EH (cell line): ENCODE measurements around the gene MBD2.

Experiments
- DNase-seq: peaks from one replicate; pipeline ENCODE4 v3.0.0-alpha.2; 2015; ENCODE audit warnings: low read depth

Gene MBD2

DNA sequence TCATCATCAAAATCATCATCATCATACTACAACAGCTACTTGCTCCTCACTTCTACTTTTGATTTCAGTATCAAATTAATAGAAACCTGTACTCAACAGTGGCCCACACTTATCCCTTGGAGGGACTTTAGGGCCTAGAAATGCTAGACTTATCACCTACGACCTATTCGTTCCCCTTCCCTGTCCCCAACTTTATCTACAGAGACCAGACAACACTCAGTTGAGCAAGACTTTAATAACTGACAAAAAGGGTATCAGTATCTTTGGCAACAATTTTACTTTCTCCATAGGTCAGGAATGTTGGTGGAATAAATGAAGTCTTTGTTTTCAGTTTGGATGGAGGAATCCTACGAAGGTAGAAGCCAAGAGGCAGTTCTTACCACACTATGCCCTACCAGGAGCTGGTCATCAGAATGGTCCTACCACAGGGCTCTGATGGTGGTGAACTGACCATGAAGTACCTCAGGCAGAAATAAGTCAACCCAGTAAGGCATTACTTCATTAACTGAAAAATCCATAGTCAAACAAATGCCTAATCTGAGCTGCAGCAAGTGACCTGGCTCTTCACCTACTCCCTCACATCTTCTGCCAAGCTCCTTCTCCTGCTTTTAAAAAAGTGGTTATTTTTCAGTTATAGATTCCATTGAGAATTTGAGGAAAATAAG lies 26.6 kb downstream of the MBD2 start:
- DNase-seq: no peak

DNA sequence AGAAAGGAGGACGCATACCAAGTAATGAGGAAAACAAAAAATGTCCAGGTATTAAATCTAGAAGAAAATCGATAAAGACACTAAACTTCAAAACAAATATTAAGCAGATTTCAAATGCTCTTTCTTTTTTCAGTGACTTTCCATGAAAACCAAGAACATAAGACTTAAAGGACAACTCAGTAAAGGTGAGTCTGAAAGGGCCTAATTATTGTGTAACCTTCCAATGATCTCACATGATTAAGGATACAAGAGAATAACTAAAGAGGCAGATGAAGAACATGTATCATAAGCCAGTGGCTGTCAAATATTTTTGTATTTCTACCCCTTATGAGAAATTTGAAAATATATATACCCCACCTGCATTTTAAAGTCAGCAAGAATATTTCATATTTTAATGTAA lies 30.7 kb downstream of the MBD2 start:
- DNase-seq: no peak

DNA sequence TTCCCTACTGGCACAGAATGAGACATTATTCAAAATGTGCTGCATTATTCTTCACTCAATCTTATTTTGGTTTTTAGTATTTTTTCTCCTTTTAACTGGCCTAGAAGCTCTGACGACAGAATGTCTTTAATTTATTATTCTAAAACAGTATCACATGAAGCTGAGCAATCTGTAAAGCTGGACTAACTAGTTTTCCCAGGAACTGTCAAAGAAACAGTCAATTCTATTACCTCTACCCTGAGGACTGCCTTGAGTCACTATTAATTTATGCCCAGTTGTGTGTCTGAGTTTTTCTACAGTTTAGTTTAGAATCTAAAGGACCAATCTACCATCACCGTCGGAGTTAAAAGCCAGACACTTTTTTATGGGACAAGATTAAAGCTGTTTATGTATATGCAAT lies 31.6 kb downstream of the MBD2 start:
- no peak for DNase-seq

DNA sequence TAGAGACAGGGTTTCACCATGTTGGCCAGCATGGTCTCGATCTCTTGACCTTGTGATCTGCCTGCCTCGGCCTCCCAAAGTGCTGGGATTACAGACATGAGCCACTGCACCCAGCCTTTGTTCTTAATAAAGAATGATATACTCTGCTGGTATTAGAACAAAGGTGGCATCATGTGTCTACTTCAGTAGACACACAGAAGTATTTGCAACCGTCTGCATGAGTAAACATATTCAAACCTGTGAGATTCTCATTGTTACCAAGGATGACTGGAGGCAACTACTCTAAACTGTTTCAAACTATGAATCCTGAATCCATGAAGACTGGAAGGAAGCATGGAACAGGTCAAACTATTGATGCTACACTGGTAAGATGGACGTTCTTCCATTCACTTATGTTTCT lies 32.1 kb downstream of the MBD2 start:
- no peak for DNase-seq

DNA sequence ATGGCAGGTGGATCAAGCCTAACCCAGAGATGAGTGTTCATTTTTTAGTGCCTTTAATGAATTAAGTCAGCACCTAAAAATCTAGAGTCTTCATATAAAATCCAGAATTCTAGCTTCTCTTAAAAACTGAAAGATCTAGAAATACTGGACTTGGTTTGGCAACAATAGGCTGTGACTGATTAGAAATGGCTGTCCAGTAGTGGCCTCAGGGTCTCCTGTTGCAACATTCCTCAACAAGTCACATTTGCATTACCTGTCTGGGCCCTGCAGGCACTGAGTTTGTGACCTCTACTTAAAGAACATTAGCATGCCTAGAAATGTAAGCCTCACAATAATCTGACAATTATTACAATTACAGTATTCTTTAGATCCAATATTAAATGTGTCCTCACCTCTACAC lies 33.1 kb downstream of the MBD2 start:
- no peak for DNase-seq

DNA sequence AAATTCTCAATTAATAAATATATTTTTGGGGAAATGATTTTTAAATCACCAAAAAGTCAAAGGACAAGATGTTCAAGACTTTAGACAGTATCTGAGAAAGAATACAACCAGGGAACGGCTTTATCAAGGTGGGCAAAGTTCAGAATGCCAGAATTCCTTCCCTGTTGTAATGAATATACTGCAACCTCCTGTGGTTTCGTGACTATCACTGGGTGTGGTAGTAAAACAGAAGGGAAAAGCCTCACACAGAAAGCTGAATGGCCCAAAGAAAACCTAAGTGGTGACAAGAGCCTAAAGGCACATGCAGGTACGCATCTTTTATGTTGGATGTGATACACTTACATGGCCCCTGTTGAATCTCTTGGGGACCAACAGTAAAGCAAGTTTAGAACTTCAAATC lies 37.1 kb downstream of the MBD2 start:
- DNase-seq: no peak

DNA sequence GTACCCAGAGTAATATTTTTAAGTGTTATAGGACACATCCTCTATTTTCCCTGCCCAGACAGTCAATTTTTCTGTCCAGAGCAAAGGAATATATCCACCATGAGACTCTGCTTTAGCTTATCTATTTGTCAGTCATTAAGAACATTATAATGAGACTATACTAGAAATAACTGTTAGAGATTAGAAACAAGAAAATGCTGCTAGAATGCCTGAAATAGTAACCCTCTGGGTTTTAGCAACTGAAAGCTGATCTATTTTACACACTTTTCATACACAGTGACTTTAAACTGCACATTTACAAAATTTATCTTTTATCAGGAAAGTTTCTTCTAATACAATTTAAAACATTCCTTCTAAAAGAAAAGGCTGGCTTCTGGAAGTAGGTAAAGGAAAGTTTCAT lies 39.6 kb downstream of the MBD2 start:
- DNase-seq: no peak

DNA sequence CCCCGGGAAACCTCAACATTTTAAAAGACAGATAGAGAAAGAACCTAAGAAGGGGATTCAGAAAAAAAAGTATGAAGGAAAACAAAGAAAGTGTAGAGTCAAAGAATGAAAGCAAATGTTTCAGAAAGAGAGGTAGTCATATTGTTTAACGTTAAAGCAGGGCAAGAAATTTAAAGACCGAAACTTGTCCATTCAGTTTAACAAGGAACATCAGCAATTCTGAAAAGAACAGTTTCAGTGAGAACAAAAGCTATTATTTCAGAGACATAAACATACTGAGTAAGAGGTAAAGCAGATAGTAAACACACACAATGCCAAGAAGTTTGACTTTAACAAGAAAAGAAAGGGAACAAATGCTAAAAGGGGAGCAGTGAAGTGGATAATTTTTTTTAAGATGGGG lies 41.1 kb downstream of the MBD2 start:
- DNase-seq: no peak

DNA sequence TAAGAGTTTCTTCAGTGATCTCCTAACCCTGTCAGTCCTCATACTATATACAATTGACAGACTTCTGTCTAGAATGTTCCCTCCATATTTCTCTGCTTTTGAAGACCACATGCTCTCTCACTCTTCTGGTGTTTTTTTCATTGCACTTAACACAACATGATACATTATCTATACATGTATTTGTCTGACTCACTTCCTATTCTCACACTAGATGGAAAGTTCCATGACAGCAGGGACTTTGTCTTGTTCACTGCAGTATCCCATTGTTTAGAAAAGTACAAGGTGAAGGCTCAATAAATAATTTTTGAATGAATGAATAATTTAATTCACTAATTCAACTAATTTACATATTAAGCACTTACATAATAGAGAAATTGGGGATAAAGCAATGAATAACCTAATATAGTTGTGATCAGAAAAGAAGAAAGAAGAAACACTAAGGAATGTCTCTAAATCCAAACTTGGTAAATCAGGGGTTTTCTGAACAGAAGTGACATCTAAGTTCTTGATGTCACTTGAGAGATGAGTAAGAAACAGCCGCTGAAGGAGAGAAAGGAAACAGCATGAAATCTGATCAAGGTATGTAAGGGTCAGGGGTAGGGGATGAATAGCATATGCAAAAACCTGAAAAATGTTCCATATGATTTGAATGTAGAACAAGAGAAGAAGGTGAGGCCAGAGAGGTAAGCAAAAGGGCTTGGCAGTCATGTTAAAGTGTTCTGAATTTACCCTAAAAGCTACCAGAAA lies 42.4 kb downstream of the MBD2 start:
- peak; percentile 30 for DNase-seq

DNA sequence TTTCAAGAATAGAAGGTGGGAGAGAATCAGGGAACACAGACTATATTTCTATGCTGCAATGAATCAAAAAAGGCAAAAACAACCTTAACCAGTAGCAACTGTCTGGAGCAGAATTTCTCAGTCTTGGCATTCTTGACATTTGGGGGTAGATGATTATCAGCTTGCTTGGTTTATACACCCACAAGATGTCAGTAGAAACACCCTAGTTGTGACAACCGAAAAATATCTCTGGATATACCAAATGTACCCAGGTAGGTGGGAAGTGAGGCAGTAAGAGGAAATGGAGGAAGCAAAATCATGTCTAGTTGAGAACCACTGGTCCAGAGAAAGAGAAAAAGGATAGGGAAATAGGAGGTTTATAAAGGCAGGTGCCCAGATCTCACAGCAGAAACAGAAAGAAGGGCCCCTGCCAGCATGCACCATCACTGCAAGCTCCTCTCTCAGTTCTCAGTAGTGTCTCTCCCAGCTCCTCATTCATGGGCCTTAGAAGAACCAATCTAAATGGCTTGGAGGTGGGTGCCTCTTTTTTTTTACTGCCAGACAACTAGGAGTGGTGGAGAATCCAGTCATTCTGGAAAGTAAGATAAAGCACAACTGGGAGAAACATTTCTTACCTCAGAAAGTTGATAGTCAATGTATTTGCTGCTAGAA lies 50.4 kb downstream of the MBD2 start:
- no peak for DNase-seq

DNA sequence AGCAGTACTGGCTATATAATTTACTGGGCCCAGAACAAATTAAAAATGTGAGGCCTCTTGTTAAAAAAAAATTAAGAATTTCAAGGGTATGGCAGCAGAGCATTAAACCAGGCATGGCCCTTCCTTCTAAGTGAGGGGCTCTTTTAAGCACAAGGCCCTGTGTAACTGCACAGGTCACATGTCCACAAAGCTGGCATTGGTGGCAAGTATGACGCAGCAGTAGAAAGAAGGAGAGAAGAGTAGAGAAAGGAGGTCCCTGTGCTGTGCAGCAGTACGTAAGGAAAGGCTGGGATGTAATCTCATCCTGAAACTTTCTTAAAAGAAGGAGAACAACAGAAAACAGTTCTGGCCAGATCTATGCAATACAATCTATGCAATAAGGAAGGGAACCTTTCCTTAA lies 51.2 kb downstream of the MBD2 start:
- DNase-seq: no peak

DNA sequence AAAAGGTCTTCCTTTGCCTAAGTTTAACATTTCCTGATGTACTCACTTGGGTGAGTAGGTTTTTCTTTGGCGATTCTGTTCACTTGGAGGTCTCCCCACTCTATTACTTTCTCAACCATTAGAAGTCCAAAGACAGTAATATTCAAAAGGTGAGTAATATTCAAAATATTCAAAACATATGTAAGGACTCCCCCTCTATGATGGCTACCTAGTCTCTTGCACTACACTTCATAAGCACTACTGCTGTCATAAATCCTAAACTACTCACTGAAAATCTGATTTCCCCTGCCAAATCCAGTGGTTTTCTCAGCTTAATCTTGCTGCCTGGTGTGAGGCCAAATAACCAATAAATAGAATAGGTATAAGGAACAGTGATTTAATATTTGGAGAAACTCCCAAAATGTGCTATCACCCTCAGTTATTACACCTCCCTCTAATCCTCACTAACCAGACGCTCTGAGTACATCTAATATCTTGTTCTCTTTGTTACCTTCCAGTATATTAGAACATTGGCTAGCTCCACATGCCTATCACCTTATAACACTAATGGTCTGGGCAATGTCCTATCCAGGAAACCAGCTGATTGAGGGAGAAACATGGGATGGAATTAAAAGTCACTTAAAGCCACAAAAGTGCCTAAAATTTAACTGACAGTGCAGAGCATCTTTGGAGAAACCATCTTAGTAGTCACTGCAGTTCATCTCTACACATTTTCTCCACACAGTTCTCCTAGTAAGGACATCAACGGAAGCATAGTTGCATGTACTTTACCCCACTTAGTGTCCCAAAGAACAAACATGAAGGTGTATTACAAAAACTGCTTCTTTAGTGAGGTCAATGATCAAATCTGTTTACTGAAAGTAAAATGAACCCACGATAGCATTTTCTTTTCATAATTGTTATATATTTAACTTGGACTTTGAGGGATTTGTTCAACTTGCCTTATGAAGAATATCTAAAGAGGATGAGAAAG lies 54.8 kb downstream of the MBD2 start:
- no peak for DNase-seq

DNA sequence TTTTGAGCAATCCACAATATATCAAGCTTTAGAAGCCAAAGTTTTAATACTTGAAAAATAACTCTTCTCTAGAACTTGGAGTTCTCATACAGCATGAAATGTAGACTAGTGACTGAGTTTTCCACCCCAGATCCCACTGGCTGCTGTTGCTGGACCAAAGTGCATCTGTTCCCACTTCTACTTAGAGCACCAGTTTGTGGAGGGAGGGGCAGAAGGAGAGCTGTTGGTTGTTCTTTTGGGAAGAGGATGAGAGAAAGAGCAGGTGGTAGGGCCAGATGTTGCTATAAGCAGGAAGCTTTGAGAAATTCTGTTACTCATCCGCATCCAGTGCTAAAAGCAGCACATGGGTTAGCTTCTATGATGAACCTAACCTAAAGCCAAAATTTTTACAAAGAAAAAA lies 59.0 kb downstream of the MBD2 start:
- no peak for DNase-seq

DNA sequence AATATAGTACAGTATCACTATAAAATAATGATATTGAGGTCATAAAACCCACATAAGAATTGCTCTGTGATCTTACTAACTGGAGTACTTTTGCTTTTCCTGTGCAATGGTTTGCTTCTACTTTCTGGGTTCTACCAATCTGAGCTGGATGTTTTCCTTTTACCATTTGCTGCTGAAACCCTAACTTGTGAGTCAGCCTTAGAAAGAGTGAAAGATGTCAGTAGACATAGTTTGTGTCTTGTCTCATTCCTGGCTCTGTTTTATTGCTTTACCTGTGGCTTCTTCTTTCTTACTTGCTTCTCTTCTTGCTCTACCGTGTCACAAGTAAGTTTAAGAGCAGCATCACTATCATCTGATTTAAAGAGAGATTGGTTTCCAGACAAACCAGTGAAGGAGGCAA lies 61.0 kb downstream of the MBD2 start:
- peak; percentile 51 for DNase-seq

DNA sequence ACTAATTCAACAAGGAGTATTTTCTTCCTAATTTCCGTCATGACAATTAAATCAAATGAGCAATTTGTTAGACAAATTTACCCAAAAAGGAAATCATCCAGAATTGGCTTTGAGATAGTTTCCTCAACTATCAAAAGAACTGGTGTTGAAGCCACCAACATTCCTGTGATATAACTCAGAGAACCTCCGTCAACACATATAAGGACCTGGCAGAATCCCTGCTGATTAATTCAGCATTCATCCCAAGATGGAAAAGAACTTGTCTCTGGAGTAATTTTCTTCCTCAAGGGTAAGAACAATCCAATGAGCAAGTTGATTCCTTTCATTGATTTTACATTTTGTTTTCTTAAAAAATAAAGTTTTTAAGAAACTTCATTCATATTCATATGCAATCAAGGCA lies 62.0 kb downstream of the MBD2 start:
- peak; percentile 92 for DNase-seq

DNA sequence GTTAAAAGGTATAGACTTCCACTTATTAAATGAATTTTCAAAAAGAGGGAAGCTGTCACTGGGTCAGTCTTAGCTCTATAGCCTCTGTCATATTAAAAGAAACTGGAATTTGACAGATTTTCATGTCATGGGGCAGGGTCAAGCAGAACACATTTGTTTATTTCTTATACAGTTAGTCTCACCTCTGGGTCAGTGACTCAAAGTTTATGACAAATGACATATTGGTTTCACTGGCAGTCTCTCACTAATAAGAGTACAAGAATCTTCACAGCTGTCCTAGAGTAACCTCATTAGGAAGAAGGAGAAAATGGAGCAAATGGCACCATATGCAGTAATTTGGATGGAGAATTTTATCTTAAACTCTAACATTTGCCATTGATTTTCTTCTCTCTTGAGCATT lies 63.2 kb downstream of the MBD2 start:
- DNase-seq: peak; percentile 62

DNA sequence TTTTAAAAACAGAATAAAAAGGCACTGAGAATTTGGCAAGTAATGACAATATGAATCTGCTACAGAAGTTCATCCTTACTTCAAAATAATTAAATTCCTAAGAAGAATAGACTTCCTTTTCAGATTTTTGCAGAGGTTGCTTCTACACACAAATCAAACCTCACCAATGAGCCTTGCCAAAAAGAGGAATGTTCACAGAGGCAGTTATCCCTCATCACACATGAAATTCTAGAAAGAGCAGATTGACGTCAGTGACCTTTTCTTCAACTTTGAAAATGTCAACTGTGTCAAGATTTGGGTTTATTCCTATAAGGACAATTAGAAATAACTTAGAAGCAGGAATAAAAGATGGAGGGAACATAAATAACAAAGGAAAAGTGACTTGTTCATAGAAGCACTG lies 64.6 kb downstream of the MBD2 start:
- no peak for DNase-seq

DNA sequence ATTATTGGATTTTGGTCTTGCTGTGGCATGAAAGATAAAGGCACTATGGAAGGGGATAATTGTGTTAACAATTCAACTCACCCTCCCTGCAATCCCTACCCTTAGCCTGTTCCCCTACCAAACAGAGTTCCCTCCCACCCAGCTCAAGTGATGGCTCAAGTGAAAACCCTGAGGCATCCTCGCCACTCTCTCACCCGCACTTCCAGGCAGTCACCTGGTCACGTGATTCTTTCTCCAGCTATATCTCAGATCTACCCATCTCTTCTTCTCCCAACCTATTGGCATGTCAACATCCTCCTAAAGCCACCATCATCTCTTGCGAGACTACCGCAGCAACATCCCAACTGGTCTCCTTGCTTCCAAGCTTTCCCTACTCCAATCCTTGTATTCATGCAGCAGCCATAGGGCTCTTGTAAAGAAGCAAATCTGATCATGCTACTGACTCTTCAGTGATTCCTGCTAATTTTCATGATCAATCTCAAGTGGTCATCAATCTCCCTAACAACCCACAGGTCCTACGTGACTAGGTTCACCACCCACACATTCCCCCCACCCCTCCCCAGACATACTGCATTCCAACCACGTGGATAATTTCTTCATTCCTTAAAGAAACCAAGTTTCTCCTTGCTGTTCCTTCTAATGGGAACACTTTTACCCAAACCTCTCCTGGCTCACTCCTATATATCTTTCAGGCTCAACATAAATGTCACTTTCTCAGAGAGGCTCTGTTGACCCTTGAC lies 66.7 kb downstream of the MBD2 start:
- peak; percentile 46 for DNase-seq

DNA sequence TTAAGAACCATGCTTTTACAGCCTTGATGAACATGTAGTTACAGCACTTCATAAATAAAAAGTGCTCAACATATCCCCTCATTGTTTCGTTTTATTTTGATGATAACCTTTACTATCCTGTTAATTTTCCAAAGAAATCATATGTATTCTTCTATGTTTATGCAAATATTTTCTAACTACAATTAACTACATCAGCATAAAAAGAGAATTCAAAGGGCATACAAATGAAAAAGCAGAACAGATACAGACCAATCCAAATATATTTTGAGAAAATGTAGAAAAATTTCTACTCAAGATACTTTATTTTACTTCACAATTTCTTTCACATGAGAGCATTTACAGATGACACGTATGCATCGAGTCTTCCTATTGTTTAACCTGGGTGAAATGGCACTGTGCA lies 69.1 kb downstream of the MBD2 start:
- no peak for DNase-seq

DNA sequence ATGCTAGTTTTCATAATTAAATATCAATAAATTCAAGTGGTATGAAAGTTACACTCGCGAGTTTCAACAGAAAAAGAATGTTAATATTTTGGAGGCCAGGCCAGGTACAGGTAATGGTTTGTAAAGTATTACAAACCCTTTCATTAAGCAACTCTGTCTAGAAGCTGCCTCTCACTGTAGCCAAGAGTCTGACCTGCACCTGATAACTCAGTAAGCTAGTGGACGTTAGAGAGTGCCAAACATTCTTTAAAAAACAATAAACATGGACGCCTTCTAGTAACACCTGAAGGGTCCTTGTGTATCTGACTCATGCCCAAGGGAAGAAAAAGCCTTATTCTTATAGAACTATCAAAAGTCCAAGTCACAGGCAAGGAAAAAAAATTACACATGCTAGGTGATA lies 70.2 kb downstream of the MBD2 start:
- DNase-seq: no peak

DNA sequence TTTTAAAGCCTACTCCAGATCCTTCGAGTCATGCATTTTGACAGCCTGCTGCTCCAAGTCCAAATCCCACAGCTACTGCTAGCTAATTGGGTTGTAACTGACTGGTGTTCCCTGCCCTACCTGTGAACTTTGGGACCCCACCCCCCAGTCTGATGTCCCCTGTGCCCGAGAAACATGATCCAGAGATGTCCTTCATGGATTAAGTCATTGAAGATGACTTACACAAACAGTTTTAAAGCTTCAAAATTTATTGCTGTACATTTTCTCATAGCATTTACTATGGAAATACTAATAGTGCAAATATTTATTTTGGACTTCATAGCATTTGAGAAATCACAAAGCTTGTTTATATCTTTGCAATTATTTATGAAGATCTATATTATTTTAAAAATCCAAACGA lies 73.1 kb downstream of the MBD2 start:
- DNase-seq: no peak

DNA sequence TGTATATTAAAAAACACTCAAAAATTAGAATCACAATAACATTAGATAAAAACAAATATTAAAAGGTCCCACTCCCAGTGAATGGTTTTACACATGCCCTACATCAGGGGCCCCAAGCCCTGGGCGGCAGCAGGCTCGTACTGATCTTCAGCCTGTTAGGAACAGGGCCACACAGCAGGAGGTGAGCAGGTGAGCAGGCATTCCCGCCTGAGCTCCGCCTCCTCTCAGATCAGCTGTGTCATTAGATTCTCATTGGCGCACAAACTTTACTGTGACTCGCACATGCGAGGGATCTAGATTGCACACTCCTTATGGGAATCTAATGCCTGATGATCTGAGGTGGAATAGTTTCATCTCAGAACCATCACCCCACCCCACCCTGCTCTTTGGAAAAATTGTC lies 74.2 kb downstream of the MBD2 start:
- no peak for DNase-seq
